Nephron (organoid): ENCODE data around the gene CDC37L1.

Experiments used
- H3K27ac Mint-ChIP-seq, 3 experiments: 2 replicates each; pipeline ENCODE4 v1.8.0; 2020; ENCODE audit warnings: mixed read lengths in 3 of 3, mild to moderate bottlenecking in 2 of 3, moderate library complexity in 1 of 3
- H3K27me3 Mint-ChIP-seq: 2 replicates; pipeline ENCODE4 v1.8.0; 2021; ENCODE audit warnings: low read depth, mild to moderate bottlenecking, moderate library complexity, mixed read lengths
- H3K36me3 Mint-ChIP-seq: 2 replicates; pipeline ENCODE4 v1.8.0; 2020; ENCODE audit warnings: low read depth, mixed read lengths
- H3K4me1 Mint-ChIP-seq: 2 replicates; pipeline ENCODE4 v1.8.0; 2020; ENCODE audit warnings: mixed read lengths
- H3K4me3 Mint-ChIP-seq, 3 experiments: 2 replicates each; pipeline ENCODE4 v1.8.0; 2020; ENCODE audit warnings: mild to moderate bottlenecking in 3 of 3, mixed read lengths in 3 of 3, moderate library complexity in 2 of 3
- H3K9me3 Mint-ChIP-seq: 2 replicates; pipeline ENCODE4 v1.8.0; 2020; ENCODE audit warnings: mixed read lengths
- CTCF ChIP-seq, 3 experiments: fragments of 200-600 bp; sonication (generic); IDR thresholded peaks; one replicate each; pipeline ENCODE4 v1.5.0; 2021; ENCODE audit warnings: antibody characterized with exemption in 3 of 3; ENCODE audit not compliant: unreplicated experiment in 3 of 3

CDC37L1 gene

GRCh38 chr9:4661611-4662010, 17.8 kb upstream of the CDC37L1 start:
- peak overlapping the region; percentile 61 to 73 (median 72) for H3K27ac Mint-ChIP-seq
- peak overlapping the region; percentile 81 to 90 (median 88) for H3K4me3 Mint-ChIP-seq
- H3K27me3 Mint-ChIP-seq: peaks cover 8% of the 10 kb centered on the region
- H3K4me1 Mint-ChIP-seq: peaks cover 38% of the 10 kb centered on the region
- no peak for TF ChIP-seq CTCF (IDR thresholded peaks at IDR 0.05; ENCODE audit: unreplicated experiment in 3 of 3)
- H3K9me3 Mint-ChIP-seq: peaks cover 2% of the 10 kb centered on the region
- no peaks in the 10 kb centered on the region for H3K36me3 Mint-ChIP-seq

GRCh38 chr9:4662108-4662988, 17.0 kb upstream of the CDC37L1 start, which contains the start of gene PLPP6:
TSS of gene PLPP6 (plus strand) at chr9:4662294. CDS start at chr9:4662376, 82 bp downstream.
- peak within 1 kb of the TSS; percentile 61 to 73 (median 72) for H3K27ac Mint-ChIP-seq
- H3K27me3 Mint-ChIP-seq: peaks cover 8% of the 10 kb centered on the region
- peak; percentile 39 to 55 (median 42) for TF ChIP-seq CTCF (IDR thresholded peaks at IDR 0.05; ENCODE audit: unreplicated experiment in 3 of 3)
- no peaks in the 10 kb centered on the region for H3K36me3 Mint-ChIP-seq
- peaks cover 2% of the 10 kb centered on the region for H3K9me3 Mint-ChIP-seq
- peaks cover 39% of the 10 kb centered on the region for H3K4me1 Mint-ChIP-seq
- H3K4me3 Mint-ChIP-seq: peak within 1 kb of the TSS; percentile 81 to 92 (median 90)

- no peak for TF ChIP-seq CTCF (IDR thresholded peaks at IDR 0.05; ENCODE audit: unreplicated experiment in 3 of 3)
- H3K9me3 Mint-ChIP-seq: peaks cover 2% of the 10 kb centered on the region
- H3K4me1 Mint-ChIP-seq: peaks cover 39% of the 10 kb centered on the region
- H3K27me3 Mint-ChIP-seq: peaks cover 12% of the 10 kb centered on the region
- H3K4me3 Mint-ChIP-seq: peak overlapping the region; percentile 81 to 92 (median 85)
- H3K27ac Mint-ChIP-seq: peak overlapping the region; percentile 20 to 62 (median 61)
- H3K36me3 Mint-ChIP-seq: no peaks in the 10 kb centered on the region
Observed at GRCh38 chr9:4662989-4663792, 16.2 kb upstream of the CDC37L1 start.

GRCh38 chr9:4663956-4664355, 15.4 kb upstream of the CDC37L1 start:
- Mint-ChIP-seq H3K27ac (no peak overlapping the region), H3K4me1 (peaks cover 39% of the 10 kb centered on the region), H3K4me3 (peak overlapping the region; percentile 67 to 92 (median 85)), H3K9me3 (peaks cover 2% of the 10 kb centered on the region), H3K27me3 (peaks cover 15% of the 10 kb centered on the region), H3K36me3 (no peaks in the 10 kb centered on the region)
- TF ChIP-seq CTCF (IDR thresholded peaks at IDR 0.05; ENCODE audit: unreplicated experiment in 3 of 3): no peak

GRCh38 chr9:4665357-4665756, 14.0 kb upstream of the CDC37L1 start:
- Mint-ChIP-seq H3K27me3 (peaks cover 15% of the 10 kb centered on the region), H3K27ac (peak overlapping the region in 2 of 3 experiments; percentile 58 to 59)

More at GRCh38 chr9:4665357-4665756, 14.0 kb upstream of the CDC37L1 start:
- H3K4me3 Mint-ChIP-seq: peak overlapping the region; percentile 80 to 92 (median 85)
- H3K4me1 Mint-ChIP-seq: peaks cover 39% of the 10 kb centered on the region
- no peak for TF ChIP-seq CTCF (IDR thresholded peaks at IDR 0.05; ENCODE audit: unreplicated experiment in 3 of 3)
- H3K9me3 Mint-ChIP-seq: peaks cover 2% of the 10 kb centered on the region
- no peaks in the 10 kb centered on the region for H3K36me3 Mint-ChIP-seq
